MCF 10A (cell line): ENCODE data around the gene TNFAIP1. TPM values are rescaled to one million over a fixed set of nuclear protein-coding genes. Genes with fewer than 3 reads are reported as not detected.

Experiments used
- BruUV-seq: library from RNA; stranded (reverse); fragments of 400-500 nt; replicated peaks from 2 replicates; lab custom pipeline; 2021; lab: Mats Ljungman, UMichigan
- CTCF ChIA-PET: fragments of 300-600 bp; sonication (Branson Sonifier 250); formaldehyde crosslinking; extraction: SDS; loops from one replicate; lab custom pipeline; 2021; ENCODE audit warnings: antibody characterized with exemption, inconsistent platforms; lab: Yijun Ruan, JAX
- POLR2A ChIA-PET: fragments of 300-600, 350-650 bp; sonication (Branson Sonifier 250); formaldehyde crosslinking; extraction: SDS; loops from one replicate; lab custom pipeline; 2020; ENCODE audit warnings: antibody characterized with exemption, inconsistent platforms; lab: Yijun Ruan, JAX
- DNase-seq: peaks from one replicate; pipeline ENCODE4 v3.0.0-alpha.2; 2018; ENCODE audit not compliant: unreplicated experiment
- H3K27ac Mint-ChIP-seq: one replicate; pipeline ENCODE4 v1.8.0; 2022; ENCODE audit warnings: mild to moderate bottlenecking, low read depth, mixed read lengths; ENCODE audit not compliant: unreplicated experiment
- H3K27me3 Mint-ChIP-seq: one replicate; pipeline ENCODE4 v1.8.0; 2022; ENCODE audit warnings: mixed read lengths; ENCODE audit not compliant: insufficient read depth, unreplicated experiment
- H3K36me3 Mint-ChIP-seq: one replicate; pipeline ENCODE4 v1.8.0; 2022; ENCODE audit warnings: mild to moderate bottlenecking, moderate library complexity, mixed read lengths; ENCODE audit not compliant: insufficient read depth, unreplicated experiment
- H3K4me1 Mint-ChIP-seq: one replicate; pipeline ENCODE4 v1.8.0; 2022; ENCODE audit warnings: mixed read lengths; ENCODE audit not compliant: insufficient read depth, unreplicated experiment
- H3K4me3 Mint-ChIP-seq: one replicate; pipeline ENCODE4 v1.8.0; 2022; ENCODE audit warnings: mild to moderate bottlenecking, moderate library complexity, mixed read lengths; ENCODE audit not compliant: unreplicated experiment
- H3K9me3 Mint-ChIP-seq: one replicate; pipeline ENCODE4 v1.8.0; 2022; ENCODE audit warnings: mixed read lengths; ENCODE audit not compliant: unreplicated experiment
- CTCF ChIP-seq: fragments of 200-600 bp; IDR thresholded peaks from one replicate; pipeline ENCODE4 v1.8.0; 2022; ENCODE audit warnings: antibody characterized with exemption, mild to moderate bottlenecking; ENCODE audit not compliant: unreplicated experiment
- intact Hi-C: fragments of 100-400 bp; cut with micrococcal nuclease; formaldehyde crosslinking; loops from 2 replicates; pipeline ENCODE4 v1.14.1; 2022
- total RNA-seq: library from RNA; stranded (reverse); gene quantifications from 2 replicates; pipeline ENCODE4 v1.2.3, GENCODE V29; 2022

The TNFAIP1 gene
- total RNA-seq, 1 experiment from 2014 or later: 65.0 TPM

- ChIA-PET CTCF (interaction anchor here (0.7 to 1.5 kb wide), 3 partner anchors 11 to 45 kb away, joined by 3 to 12 read pairs (median 3); no protein-coding TSS in a partner anchor), POLR2A (interaction anchor here (1.9 kb wide), 1 partner anchor 11 kb away, joined by 8 read pairs; no protein-coding TSS in a partner anchor)
- H3K36me3 Mint-ChIP-seq: peaks cover 12% of the 10 kb centered on the region
- H3K4me1 Mint-ChIP-seq: peaks cover 12% of the 10 kb centered on the region
- no peak overlapping the region for H3K4me3 Mint-ChIP-seq
- BruUV-seq: no TSS peak
- no peaks in the 10 kb centered on the region for H3K27me3 Mint-ChIP-seq
- no peak for TF ChIP-seq CTCF
- H3K27ac Mint-ChIP-seq: no peak overlapping the region
- no peaks in the 10 kb centered on the region for H3K9me3 Mint-ChIP-seq
- intact Hi-C loops: no loop called here
- DNase-seq: no peak
Observed at GRCh38 chr17:28390984-28391383, 55.4 kb downstream of the TNFAIP1 start.

- H3K36me3 Mint-ChIP-seq: peaks cover 12% of the 10 kb centered on the region
- no TSS peak for BruUV-seq
Observed at GRCh38 chr17:28391401-28391800, 55.8 kb downstream of the TNFAIP1 start.

GRCh38 chr17:28392491-28392890 is 56.9 kb downstream of the TNFAIP1 start:
- no peaks in the 10 kb centered on the region for H3K27me3 Mint-ChIP-seq
- DNase-seq: no peak
- ChIA-PET CTCF (interaction anchor here (1.5 kb wide), 1 partner anchor 10 kb away, joined by 3 read pairs; no protein-coding TSS in a partner anchor), POLR2A (interaction anchor here (1.3 to 1.9 kb wide), 2 partner anchors 12 to 56 kb away, joined by 5 to 8 read pairs; no protein-coding TSS in a partner anchor)
- no peak overlapping the region for H3K4me3 Mint-ChIP-seq
- TF ChIP-seq CTCF: no peak
- H3K4me1 Mint-ChIP-seq: peaks cover 12% of the 10 kb centered on the region
- no peaks in the 10 kb centered on the region for H3K9me3 Mint-ChIP-seq
- H3K36me3 Mint-ChIP-seq: peaks cover 12% of the 10 kb centered on the region
- H3K27ac Mint-ChIP-seq: no peak overlapping the region
- BruUV-seq: no TSS peak
- intact Hi-C loops: no loop called here

More at GRCh38 chr17:28391401-28391800, 55.8 kb downstream of the TNFAIP1 start:
- POLR2A ChIA-PET: interaction anchor here (1.3 to 1.9 kb wide), 2 partner anchors 11 to 55 kb away, joined by 5 to 8 read pairs; no protein-coding TSS in a partner anchor
- no peaks in the 10 kb centered on the region for H3K9me3 Mint-ChIP-seq
- no peak overlapping the region for H3K27ac Mint-ChIP-seq
- H3K27me3 Mint-ChIP-seq: no peaks in the 10 kb centered on the region
- intact Hi-C loops: no loop called here
- no peak for TF ChIP-seq CTCF
- CTCF ChIA-PET: interaction anchor here (0.7 to 1.5 kb wide), 4 partner anchors 11 to 151 kb away, joined by 3 to 12 read pairs (median 4); no protein-coding TSS in a partner anchor
- peaks cover 12% of the 10 kb centered on the region for H3K4me1 Mint-ChIP-seq
- no peak for DNase-seq
- H3K4me3 Mint-ChIP-seq: no peak overlapping the region

- no TSS peak for BruUV-seq
- CTCF ChIA-PET: interaction anchor here (0.6 to 0.9 kb wide), 4 partner anchors 12 to 100 kb away, joined by 3 to 6 read pairs (median 3); no protein-coding TSS in a partner anchor
- no peak overlapping the region for H3K27ac Mint-ChIP-seq
Observed at GRCh38 chr17:28394337-28395116, 59.0 kb downstream of the TNFAIP1 start.

More at GRCh38 chr17:28394337-28395116, 59.0 kb downstream of the TNFAIP1 start:
- intact Hi-C loops: no loop called here
- peaks cover 19% of the 10 kb centered on the region for H3K36me3 Mint-ChIP-seq
- POLR2A ChIA-PET: interaction anchor here (0.6 to 5.5 kb wide), 10 partner anchors 8 to 157 kb away, joined by 3 to 49 read pairs (median 4); partner anchors contain the start of genes POLDIP2, SLC46A1 and TNFAIP1
- no peaks in the 10 kb centered on the region for H3K27me3 Mint-ChIP-seq
- TF ChIP-seq CTCF: no peak
- no peak for DNase-seq
- peaks cover 12% of the 10 kb centered on the region for H3K4me1 Mint-ChIP-seq
- H3K9me3 Mint-ChIP-seq: no peaks in the 10 kb centered on the region
- H3K4me3 Mint-ChIP-seq: no peak overlapping the region
